Activated T-cell treated with anti-CD3 and anti-CD28 coated beads for 24 hours (primary cell): Measurements from ENCODE around the gene PLXNC1.

ENCODE experiments used
- DNase-seq: peaks from one replicate; pipeline ENCODE4 v3.0.0-alpha.2; 2020; ENCODE audit warnings: low read depth

Gene PLXNC1

DNA sequence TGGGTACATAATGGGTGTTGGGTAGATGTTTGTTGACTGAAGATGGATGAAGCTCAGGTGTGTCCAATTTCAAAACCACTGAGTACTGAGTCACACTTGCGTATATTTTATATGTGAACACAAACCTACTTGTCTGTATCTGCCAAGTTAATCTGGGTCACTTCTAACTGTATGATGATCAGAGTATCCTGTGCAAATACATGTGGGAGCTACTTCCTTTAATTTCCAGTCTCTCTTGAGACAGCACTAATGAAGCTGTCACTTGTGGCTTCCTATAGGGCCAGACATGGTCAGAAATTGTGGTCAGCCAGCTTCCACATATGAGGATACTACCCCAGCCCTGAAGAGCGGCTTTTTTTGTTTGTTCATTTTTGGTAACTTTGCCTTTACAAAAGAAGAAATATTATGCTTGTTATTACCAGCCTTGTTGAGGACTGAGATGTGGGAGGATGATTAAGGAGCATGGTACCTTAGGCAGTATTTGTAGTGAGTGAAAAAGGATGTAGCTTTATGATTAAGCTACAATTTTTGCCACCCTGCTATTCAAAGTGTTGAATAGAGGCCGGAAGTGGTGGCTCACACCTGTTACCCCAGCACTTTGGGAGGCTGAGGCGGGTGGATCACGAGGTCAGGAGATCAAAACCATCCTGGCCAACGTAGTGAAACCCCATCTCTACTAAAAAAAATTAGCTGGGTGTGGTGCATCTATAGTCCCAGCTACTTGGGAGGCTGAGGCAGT lies 32.4 kb downstream of the PLXNC1 start:
- no peak for DNase-seq

DNA sequence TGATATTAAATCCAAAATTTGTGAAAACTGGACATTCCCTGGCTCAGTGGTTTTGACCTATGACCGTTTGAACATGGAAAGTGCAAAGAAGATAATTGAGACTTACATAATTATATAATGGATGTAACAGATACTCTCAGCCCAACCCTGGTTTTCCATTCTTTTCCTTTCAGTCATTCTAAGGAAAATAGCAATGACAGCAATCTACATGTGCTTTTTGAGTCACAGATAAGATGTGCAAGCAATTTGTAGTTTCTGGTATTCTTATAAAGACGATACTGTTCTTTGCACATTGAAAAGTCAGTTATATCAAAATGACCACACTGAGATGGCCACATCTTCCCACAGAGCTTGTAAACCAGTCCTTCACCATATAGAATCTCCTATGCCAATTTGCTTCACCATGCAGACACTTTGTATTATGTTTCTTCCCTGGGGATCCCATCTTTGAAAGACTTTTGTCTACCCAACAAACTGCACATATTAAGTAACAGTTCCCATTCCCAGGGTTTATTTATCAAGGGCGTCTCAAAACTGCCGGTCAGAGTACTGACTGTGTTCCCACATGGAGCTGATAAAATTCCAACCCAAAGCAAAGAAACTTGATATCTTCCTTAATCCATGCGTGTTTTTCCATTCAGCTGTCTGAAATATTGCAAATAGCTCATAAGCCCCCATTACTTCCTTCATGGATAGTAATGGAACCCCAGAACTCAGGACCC lies 34.8 kb downstream of the PLXNC1 start:
- no peak for DNase-seq

GRCh38 chr12:94183708-94184379 lies 35.5 kb downstream of the PLXNC1 start:
- DNase-seq, result no peak

DNA sequence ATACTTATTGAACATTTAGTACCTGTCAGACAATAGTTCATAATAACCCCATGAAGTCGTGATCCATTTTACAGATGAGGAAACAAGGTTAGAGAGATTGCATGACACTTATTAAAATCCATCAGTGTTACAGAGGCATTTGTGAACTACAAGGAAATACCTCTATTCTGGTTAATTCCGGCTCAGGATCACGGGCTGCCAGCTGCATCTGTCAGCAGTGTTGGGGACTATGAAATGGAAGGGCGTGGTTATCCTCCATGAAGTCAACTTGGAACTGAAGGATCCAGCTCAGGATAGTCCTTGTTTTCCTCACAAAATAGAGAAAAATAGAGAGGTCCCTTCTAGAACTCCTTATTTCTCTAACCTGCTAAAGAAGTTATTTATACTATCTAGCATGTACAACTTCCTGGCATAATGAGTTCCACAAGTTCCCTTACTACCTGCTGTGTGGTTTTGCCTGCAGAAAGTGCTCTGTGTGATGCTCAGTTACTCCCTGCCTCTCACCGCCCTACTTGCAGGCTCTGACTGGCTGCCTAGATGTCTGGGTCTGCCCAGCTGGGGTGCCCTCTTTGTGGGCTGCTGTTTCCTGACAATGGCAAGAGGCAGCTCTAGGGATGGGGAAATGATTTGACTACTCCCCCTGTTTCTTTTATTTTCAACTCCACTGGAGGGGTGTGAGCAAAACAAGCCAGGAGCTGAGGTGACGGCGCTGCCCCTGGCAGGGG lies 36.8 kb downstream of the PLXNC1 start:
- no peak for DNase-seq

- no peak for DNase-seq
These were observed 37.4 kb downstream of the PLXNC1 start for GRCh38 chr12:94185801-94186200.

GRCh38 chr12:94186278-94187241 lies 38.2 kb downstream of the PLXNC1 start:
- no peak for DNase-seq

- DNase-seq, result no peak
These were observed 39.0 kb downstream of the PLXNC1 start for GRCh38 chr12:94187361-94187760.

GRCh38 chr12:94190623-94191022 lies 42.2 kb downstream of the PLXNC1 start:
- DNase-seq, result no peak

DNA sequence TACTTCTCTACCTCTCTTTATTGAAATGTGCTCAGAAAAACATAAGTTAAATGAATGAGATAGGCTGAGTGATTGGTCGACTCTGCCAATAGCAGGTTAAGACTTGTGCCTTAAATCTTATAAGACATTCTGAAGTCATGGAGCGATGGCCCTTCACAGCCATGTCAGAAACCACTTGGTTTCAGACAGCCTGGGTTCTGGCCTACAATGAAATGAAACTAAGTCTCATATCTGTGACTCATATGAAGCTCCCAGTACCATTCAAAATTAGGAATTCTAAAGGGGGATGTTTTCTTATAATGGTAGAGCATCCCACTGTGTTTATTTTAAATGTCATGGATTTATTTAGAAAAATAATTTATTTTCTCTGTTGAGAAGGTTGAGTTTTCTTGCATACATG lies 42.6 kb downstream of the PLXNC1 start:
- no peak for DNase-seq

DNA sequence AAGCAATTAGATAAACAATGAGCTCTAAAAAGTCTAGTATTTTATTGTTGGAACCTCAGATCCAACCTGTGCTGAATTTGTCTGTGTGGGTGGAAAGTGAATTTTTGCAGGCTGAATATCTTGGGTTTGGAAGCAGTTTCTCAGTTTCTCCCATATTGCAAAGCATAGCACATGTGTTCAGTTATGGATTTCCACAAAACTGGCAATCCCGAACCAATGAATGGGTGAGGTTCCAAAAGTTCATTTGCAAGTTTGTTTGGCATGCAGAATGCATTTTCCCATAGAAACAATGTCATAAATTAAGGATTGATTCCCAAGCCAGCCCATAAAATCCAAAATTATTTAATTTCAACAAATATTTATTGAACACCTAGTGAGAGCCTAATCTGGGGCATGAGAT lies 43.4 kb downstream of the PLXNC1 start:
- DNase-seq, result no peak

DNA sequence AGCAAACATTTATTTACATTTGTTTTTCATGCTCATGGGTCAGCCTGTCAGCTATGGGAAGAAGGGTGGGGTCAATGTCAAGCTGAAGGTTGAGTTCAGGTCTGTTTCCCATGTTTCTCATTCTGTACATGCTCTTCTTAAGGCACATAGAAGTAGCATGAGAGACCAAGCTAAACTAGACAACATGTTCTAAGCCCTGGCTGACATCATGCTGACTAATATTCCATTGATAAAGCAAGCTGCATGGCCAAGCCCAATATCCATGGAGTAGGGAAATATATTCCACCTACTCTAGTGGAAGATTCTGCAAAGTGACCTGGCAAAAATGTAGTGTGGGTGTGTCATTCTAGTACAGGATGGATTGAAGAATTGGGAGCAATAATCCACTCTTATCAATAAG lies 44.1 kb downstream of the PLXNC1 start:
- DNase-seq, result no peak

- DNase-seq, result no peak
These were observed 44.8 kb downstream of the PLXNC1 start for GRCh38 chr12:94193168-94193567.

- no peak for DNase-seq
These were observed 47.1 kb downstream of the PLXNC1 start for GRCh38 chr12:94195483-94195882.

DNA sequence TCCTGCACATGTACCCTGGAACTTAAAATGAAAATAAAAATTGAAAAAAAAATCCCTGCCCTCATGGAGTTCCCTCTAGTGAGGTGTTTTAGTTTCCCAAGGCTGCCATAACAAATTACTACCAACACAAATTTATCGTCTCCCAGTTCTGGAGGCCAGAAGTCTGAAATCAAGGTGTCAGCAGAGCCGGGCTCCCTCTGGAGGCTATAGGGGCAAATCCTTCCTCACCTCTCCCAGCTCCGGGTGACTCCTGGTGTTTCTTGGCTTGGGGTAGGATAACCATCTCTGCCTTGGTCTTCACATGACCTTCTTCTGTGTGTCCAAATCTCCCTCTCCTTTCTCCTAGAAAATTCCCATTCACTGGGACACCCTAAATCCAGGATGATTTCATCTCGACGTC lies 50.1 kb downstream of the PLXNC1 start:
- no peak for DNase-seq

DNA sequence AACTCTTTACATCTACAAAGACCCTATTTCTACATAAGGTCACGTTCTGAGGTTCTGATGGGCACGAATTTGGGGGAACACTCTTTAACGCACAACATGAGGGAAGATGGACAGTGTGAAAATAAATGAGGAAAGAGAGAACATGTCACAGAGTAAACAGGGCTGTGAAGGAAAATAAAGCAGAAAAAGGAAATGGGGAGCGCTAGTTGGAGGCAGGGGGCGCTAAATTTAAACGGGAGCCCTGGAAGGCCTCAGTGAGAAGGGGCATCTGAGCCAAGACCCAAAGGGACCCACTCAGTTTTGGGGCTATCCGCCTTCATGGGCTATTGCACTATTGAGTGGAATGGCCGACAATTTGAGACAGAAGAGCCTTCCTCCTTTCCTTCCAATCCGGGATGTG lies 50.5 kb downstream of the PLXNC1 start:
- no peak for DNase-seq

DNA sequence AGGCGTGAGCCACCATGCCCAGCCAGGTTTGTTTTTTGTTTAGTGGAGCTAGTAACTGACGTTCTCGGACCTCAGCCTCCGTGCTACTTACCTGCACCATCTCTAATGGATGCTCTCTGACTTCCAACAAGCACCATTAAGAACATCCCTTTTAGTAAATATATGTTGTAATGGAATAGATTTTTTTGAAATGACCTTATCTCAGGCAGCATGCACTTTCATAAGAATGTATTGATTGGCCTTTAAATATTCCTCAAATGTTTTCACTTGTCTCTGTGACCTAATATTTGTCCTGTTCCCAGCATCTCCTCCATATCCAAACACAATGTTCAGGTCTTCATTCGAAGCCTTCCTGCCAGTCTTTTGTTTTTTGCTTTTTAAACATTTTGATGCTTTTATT lies 51.7 kb downstream of the PLXNC1 start:
- DNase-seq, result no peak

GRCh38 chr12:94200695-94201094 lies 52.3 kb downstream of the PLXNC1 start:
- DNase-seq, result no peak

GRCh38 chr12:94202245-94203180 lies 54.1 kb downstream of the PLXNC1 start:
- DNase-seq, result no peak

DNA sequence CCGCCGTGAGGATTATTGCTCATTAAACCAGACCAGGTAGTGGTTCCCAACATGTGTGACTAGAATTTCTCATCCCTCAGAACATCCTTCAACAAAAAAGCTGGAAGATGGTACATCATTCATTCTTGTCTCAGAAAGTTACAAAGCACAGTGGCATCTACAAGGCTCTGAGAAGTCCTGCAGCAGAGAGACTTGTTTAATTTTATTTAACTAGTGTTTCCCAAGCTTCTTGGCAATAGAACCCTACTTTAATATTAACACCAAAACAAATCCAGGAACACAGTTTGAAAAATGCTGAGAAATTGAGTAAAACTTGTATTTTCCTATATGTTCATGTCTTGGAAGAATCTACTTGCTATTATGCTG lies 54.8 kb downstream of the PLXNC1 start:
- no peak for DNase-seq

DNA sequence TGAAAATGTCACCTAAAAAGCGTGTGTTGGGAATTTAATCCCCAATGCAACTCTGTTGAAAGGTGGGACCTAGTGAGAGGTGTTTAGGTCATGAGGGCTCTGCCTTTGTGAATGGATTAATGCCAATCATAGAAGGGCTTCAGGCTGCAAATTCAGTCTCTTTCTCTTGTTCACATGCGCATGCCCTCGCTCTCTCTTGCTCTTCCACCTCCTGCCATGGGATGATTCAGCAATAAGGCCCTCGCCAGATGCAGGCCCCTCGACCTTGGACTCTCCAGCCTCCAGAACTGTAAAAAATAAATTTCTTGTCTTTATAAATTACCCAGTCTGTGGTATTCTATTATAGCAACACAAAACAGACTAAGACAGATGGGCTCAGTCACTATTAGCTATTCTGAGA lies 55.4 kb downstream of the PLXNC1 start:
- no peak for DNase-seq
